Measurements from ENCODE around the gene TMBIM1.
A peak's percentile ranks its signal among the peaks of the same experiment; 100 is the strongest.

TMBIM1 gene

DNA sequence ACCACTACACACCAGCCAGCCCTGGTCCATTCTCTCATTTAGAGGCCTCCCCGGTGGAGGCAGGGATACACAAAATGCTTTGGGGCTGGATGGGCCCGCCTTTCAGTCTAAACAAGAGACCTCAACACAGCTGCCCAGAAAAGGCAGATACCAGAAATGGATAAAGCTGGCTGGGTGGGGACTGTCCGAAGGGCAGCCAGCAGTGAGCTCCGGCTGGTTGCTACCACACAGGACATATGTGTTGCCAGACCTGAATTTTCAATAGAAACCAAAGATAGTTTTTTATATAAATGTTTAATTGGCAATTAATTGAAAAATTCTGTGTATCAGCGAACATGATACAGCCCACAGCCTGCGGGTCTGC is 30.1 kb downstream of the TMBIM1 start:
- no peak for DNase-seq (ENCODE audit: low spot score)
- in situ Hi-C loops (cut with MboI; ENCODE audit: low pct_unique_long_range_greater_than_20kb, low sequenced_read_pairs, unreplicated experiment) = no loop called here
- no peak for TF ChIP-seq CTCF (IDR thresholded peaks at IDR 0.05; ENCODE audit: extremely low read depth, insufficient read depth, missing control alignments)

DNA sequence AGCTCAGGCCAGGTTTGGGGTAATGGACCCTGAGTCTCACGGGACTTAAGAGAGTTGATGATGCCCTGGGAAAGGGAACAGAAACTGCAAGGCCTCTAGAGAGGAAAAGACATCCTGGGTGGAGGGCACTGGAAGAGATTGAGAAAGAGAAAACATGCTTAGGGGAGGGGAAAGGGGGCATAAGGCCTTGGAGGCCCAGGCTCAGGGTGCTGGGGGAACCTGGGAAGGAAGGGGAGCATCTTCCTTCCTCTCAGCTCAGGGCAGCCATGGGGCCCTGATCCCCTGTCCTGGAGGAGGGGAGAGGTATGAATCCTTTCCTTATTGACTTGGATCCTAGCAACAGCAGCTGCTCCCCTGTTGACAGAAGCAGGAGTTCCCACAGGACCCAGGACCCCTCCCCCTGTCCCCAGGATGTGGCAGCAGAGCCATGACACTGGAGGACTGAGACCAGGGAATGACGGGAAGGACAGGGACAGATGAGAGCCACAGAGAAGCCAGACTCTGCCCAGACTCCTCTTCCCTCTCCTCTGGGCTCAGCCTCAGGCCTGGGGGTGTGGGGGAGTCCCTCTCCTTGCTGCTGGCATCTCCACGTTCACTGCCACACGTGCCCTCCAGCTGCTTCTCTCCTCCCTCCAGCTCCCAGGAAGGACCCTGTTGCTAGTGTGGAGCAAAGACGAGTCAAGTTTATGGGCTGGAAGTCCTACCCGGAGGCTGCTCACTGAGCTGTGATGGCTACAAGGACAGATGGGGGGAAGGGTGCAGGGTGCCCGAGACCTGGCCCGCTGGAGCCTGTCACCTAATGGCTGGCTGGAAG is 30.7 kb downstream of the TMBIM1 start:
- TF ChIP-seq CTCF (IDR thresholded peaks at IDR 0.05; ENCODE audit: extremely low read depth, insufficient read depth, missing control alignments) = no peak
- in situ Hi-C loops (cut with MboI; ENCODE audit: low pct_unique_long_range_greater_than_20kb, low sequenced_read_pairs, unreplicated experiment) = no loop called here
- no peak for DNase-seq (ENCODE audit: low spot score)

- no peak for DNase-seq (ENCODE audit: low spot score)
- in situ Hi-C loops (cut with MboI; ENCODE audit: low pct_unique_long_range_greater_than_20kb, low sequenced_read_pairs, unreplicated experiment) = no loop called here
- TF ChIP-seq CTCF (IDR thresholded peaks at IDR 0.05; ENCODE audit: extremely low read depth, insufficient read depth, missing control alignments) = no peak
Observed at GRCh38 chr2:218260742-218261422, 31.4 kb downstream of the TMBIM1 start, which contains the start of gene GPBAR1. Gene GPBAR1 (plus strand): TSS chr2:218261015. CDS start chr2:218262725, 1,710 bp downstream.

GRCh38 chr2:218260166-218260565 is 32.1 kb downstream of the TMBIM1 start:
- no peak for TF ChIP-seq CTCF (IDR thresholded peaks at IDR 0.05; ENCODE audit: extremely low read depth, insufficient read depth, missing control alignments)
- DNase-seq (ENCODE audit: low spot score) = no peak
- in situ Hi-C loops (cut with MboI; ENCODE audit: low pct_unique_long_range_greater_than_20kb, low sequenced_read_pairs, unreplicated experiment) = no loop called here

DNA sequence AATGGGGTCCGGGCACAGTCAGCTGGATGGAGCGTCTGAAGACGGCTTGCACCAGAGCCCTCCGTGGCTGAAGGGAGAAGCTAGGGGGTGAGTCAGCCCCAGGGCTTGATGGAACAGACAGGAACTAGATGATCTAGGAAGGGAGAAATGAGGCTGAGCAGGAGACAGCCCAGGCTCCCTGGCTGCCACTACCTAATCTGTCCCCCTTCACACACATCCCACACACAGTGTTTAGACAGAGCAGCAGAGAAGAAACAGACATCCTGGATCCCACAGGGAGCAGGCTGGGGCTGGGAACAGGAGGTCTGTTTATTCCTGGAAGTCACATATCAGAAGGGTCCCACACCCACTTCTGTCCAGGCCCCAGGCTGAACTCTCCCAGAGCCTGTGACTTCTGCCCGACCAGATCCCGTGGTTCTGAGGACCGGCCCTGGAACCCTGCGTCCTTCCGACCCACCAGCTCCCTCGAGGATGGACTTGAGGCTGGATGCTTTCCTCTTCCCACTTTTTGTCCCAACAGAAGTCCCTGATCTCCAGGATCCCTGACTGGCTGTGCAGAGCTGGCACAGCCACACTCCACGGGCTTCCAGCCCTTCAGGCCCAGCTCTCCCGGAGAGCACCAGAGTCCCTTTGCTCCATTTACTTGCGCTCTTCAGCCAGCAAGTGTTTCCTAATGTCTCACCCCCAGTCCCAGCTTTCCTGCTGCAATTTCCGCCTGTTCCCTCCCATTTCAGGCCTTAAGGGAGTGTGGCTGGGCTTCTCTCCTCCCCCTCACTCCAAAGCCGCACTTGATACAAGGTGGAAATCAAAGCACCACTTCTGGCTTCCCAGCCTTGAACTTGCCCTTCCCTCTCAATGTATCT is 33.0 kb downstream of the TMBIM1 start:
- no peak for TF ChIP-seq CTCF (IDR thresholded peaks at IDR 0.05; ENCODE audit: extremely low read depth, insufficient read depth, missing control alignments)
- in situ Hi-C loops (cut with MboI; ENCODE audit: low pct_unique_long_range_greater_than_20kb, low sequenced_read_pairs, unreplicated experiment) = no loop called here
- no peak for DNase-seq (ENCODE audit: low spot score)

- in situ Hi-C loops (cut with MboI; ENCODE audit: low pct_unique_long_range_greater_than_20kb, low sequenced_read_pairs, unreplicated experiment) = no loop called here
- peak; percentile 83 for DNase-seq (ENCODE audit: low spot score)
Observed at GRCh38 chr2:218257390-218257981, 34.8 kb downstream of the TMBIM1 start.

More at GRCh38 chr2:218257390-218257981, 34.8 kb downstream of the TMBIM1 start:
- TF ChIP-seq CTCF (IDR thresholded peaks at IDR 0.05; ENCODE audit: extremely low read depth, insufficient read depth, missing control alignments) = peak; percentile 70

Measured in GM13977 (cell line).